Stomach (tissue), 4 donors: ENCODE measurements around the gene KY.

Experiments used
- EP300 ChIP-seq: sonication (generic); formaldehyde crosslinking; IDR thresholded peaks from one replicate; pipeline ENCODE4 v1.6.1; 2017; ENCODE audit warnings: antibody characterized with exemption
- POLR2A ChIP-seq, 4 donors: fragments of 450-650 bp; IDR thresholded peaks; one replicate each; pipeline ENCODE4 v1.6.1; 2016; ENCODE audit warnings: antibody characterized with exemption in 4 of 4, control low read depth in 2 of 4, mild to moderate bottlenecking in 1 of 4, moderate library complexity in 1 of 4
- POLR2AphosphoS5 ChIP-seq, 3 donors: sonication (generic); formaldehyde crosslinking; IDR thresholded peaks; one replicate each; pipeline ENCODE4 v1.6.1; 2016; ENCODE audit warnings: antibody characterized with exemption in 3 of 3
- TF ChIP-seq, protein P1 (sequence below), 7 experiments: fragments of 450-650 bp in 4 of 7; fragments of 200-600 bp in 3 of 7; sonication (generic) in 3 of 7; IDR thresholded peaks; one replicate each; pipeline ENCODE4 v1.5.1; 2016 to 2019; ENCODE audit warnings: antibody characterized with exemption in 7 of 7, control low read depth in 2 of 7, mild to moderate bottlenecking in 1 of 7

DNA sequence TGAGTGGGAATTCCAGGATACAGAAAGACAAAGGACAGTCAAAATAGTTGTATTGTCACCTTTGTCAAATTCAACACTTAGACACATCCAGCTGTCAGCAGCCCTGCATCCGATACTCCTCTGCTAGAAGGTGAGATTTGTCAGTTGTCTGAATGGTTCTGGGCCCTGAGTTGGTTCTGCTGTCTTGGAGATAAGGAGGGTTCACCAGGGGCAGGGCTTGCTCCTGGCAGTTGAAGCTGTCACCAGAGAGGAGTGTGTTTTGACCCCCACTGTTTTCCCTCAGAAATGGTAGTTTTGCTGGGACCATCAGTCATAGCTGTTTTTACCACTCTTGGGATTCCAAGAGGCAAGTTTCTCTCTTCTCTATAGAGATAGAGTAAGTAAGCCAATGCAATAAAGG lies 3.2 kb upstream of the KY start:
- no peak for TF ChIP-seq POLR2AphosphoS5 (IDR thresholded peaks at IDR 0.05)
- no peak for TF ChIP-seq POLR2A (IDR thresholded peaks at IDR 0.05)
- TF ChIP-seq, protein P1, sequence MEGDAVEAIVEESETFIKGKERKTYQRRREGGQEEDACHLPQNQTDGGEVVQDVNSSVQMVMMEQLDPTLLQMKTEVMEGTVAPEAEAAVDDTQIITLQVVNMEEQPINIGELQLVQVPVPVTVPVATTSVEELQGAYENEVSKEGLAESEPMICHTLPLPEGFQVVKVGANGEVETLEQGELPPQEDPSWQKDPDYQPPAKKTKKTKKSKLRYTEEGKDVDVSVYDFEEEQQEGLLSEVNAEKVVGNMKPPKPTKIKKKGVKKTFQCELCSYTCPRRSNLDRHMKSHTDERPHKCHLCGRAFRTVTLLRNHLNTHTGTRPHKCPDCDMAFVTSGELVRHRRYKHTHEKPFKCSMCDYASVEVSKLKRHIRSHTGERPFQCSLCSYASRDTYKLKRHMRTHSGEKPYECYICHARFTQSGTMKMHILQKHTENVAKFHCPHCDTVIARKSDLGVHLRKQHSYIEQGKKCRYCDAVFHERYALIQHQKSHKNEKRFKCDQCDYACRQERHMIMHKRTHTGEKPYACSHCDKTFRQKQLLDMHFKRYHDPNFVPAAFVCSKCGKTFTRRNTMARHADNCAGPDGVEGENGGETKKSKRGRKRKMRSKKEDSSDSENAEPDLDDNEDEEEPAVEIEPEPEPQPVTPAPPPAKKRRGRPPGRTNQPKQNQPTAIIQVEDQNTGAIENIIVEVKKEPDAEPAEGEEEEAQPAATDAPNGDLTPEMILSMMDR (IDR thresholded peaks at IDR 0.05) = no peak
- TF ChIP-seq EP300 = no peak
